GM10266 (cell line): ENCODE measurements around the gene CEACAM5.
A peak's percentile ranks its signal among the peaks of the same experiment; 100 is the strongest.

Source experiments
- DNase-seq: peaks from one replicate; pipeline ENCODE4 v3.0.0; 2012; ENCODE audit errors: extremely low spot score
- TF ChIP-seq, protein P1 (sequence below): IDR thresholded peaks from 2 replicates; pipeline ENCODE4 v1.5.1; 2012; ENCODE audit warnings: mild to moderate bottlenecking, low read depth; ENCODE audit not compliant: control insufficient read depth, insufficient read depth; ENCODE audit errors: missing control alignments

CEACAM5 gene

DNA sequence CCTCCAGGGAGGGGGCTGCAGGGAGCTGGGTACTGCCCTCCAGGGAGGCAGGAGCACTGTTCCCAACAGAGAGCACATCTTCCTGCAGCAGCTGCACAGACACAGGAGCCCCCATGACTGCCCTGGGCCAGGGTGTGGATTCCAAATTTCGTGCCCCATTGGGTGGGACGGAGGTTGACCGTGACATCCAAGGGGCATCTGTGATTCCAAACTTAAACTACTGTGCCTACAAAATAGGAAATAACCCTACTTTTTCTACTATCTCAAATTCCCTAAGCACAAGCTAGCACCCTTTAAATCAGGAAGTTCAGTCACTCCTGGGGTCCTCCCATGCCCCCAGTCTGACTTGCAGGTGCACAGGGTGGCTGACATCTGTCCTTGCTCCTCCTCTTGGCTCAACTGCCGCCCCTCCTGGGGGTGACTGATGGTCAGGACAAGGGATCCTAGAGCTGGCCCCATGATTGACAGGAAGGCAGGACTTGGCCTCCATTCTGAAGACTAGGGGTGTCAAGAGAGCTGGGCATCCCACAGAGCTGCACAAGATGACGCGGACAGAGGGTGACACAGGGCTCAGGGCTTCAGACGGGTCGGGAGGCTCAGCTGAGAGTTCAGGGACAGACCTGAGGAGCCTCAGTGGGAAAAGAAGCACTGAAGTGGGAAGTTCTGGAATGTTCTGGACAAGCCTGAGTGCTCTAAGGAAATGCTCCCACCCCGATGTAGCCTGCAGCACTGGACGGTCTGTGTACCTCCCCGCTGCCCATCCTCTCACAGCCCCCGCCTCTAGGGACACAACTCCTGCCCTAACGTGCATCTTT lies 7.8 kb upstream of the CEACAM5 start:
- TF ChIP-seq, protein P1, sequence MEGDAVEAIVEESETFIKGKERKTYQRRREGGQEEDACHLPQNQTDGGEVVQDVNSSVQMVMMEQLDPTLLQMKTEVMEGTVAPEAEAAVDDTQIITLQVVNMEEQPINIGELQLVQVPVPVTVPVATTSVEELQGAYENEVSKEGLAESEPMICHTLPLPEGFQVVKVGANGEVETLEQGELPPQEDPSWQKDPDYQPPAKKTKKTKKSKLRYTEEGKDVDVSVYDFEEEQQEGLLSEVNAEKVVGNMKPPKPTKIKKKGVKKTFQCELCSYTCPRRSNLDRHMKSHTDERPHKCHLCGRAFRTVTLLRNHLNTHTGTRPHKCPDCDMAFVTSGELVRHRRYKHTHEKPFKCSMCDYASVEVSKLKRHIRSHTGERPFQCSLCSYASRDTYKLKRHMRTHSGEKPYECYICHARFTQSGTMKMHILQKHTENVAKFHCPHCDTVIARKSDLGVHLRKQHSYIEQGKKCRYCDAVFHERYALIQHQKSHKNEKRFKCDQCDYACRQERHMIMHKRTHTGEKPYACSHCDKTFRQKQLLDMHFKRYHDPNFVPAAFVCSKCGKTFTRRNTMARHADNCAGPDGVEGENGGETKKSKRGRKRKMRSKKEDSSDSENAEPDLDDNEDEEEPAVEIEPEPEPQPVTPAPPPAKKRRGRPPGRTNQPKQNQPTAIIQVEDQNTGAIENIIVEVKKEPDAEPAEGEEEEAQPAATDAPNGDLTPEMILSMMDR, result no peak
- DNase-seq, result no peak

DNA sequence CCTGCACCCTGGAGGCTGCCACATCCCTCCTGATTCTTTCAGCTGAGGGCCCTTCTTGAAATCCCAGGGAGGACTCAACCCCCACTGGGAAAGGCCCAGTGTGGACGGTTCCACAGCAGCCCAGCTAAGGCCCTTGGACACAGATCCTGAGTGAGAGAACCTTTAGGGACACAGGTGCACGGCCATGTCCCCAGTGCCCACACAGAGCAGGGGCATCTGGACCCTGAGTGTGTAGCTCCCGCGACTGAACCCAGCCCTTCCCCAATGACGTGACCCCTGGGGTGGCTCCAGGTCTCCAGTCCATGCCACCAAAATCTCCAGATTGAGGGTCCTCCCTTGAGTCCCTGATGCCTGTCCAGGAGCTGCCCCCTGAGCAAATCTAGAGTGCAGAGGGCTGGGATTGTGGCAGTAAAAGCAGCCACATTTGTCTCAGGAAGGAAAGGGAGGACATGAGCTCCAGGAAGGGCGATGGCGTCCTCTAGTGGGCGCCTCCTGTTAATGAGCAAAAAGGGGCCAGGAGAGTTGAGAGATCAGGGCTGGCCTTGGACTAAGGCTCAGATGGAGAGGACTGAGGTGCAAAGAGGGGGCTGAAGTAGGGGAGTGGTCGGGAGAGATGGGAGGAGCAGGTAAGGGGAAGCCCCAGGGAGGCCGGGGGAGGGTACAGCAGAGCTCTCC lies 6.9 kb upstream of the CEACAM5 start:
- no peak for DNase-seq
- TF ChIP-seq, protein P1, result peak; percentile 49

GRCh38 chr19:41702171-41702651 lies 6.2 kb upstream of the CEACAM5 start:
- DNase-seq, result no peak
- TF ChIP-seq, protein P1, result no peak

DNA sequence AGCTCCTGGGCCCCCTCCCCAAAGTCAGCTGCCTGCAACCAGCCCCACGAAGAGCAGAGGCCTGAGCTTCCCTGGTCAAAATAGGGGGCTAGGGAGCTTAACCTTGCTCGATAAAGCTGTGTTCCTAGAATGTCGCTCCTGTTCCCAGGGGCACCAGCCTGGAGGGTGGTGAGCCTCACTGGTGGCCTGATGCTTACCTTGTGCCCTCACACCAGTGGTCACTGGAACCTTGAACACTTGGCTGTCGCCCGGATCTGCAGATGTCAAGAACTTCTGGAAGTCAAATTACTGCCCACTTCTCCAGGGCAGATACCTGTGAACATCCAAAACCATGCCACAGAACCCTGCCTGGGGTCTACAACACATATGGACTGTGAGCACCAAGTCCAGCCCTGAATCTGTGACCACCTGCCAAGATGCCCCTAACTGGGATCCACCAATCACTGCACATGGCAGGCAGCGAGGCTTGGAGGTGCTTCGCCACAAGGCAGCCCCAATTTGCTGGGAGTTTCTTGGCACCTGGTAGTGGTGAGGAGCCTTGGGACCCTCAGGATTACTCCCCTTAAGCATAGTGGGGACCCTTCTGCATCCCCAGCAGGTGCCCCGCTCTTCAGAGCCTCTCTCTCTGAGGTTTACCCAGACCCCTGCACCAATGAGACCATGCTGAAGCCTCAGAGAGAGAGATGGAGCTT lies 4.7 kb upstream of the CEACAM5 start:
- TF ChIP-seq, protein P1, result no peak
- DNase-seq, result no peak

GRCh38 chr19:41705393-41706174 lies 2.8 kb upstream of the CEACAM5 start:
- DNase-seq, result no peak
- TF ChIP-seq, protein P1, result no peak

GRCh38 chr19:41706741-41707501 lies 1.5 kb upstream of the CEACAM5 start:
- peak; percentile 77 for DNase-seq
- TF ChIP-seq, protein P1, result peak; percentile 69
